GM18526 (cell line): ENCODE data around the gene KCTD16.

Experiments
- POLR2A ChIP-seq: IDR thresholded peaks from 3 replicates; pipeline ENCODE4 v1.6.1; 2011; ENCODE audit not compliant: insufficient read length; ENCODE audit errors: extremely low read depth

The KCTD16 gene

DNA sequence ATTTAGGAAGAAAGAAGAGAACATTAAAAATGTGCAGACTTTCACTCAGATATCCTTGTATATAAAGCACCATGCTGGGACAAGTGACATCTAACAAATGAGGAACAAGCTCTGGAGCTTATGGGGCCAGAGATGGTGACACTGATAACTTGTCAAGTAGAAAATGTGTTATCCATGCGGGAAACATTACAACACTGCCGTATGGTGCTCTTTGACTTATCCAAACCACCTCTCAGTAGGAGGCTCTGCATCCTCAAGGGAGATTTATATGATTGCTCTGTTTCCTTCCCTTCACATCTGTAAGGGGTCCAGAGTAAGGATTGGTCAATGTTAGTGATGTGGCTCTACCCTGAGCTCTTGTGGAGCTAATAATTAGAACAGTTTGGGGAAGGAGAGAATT lies 23.5 kb downstream of the KCTD16 start:
- TF ChIP-seq POLR2A: no peak

- TF ChIP-seq POLR2A: no peak
These were observed 24.8 kb downstream of the KCTD16 start for GRCh38 chr5:144195448-144195847.

DNA sequence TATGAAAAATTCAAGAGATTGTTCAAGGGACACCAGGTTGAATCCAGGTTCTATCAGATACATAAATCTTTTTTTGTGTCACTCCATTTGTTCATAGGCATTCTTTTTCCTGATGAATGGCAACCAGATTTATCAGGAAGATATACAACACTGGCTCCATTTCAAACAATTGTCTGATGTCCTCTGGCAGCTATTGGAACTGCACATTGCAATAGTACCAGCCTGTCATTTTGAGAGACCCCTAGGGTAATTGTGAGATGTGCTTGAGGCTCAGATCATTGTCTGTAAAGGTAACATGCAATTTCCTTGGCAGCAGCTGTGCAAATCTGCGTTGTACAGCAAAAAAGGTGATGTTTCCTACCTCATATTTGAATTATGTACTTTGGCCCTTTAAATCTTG lies 25.9 kb downstream of the KCTD16 start:
- no peak for TF ChIP-seq POLR2A

DNA sequence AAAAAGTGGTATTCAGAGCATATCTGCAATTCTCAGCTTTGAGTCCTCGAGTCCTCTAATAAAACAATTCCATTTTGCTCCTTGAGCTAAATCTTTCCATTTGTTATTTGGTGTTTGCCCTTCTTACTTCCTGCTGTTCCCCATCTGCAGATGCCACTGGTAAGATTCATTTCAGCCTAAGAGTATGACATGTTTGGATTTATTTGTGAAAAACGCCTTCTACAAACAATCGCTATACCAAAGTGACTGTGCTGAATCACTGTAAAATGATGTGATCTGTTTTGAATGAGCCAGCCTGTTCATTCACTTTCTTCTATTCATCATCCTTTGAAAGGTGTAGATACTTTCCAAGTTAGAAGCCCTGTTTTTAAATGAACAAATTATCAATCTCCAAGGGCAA lies 27.7 kb downstream of the KCTD16 start:
- TF ChIP-seq POLR2A: no peak

- no peak for TF ChIP-seq POLR2A
These were observed 30.9 kb downstream of the KCTD16 start for GRCh38 chr5:144201588-144201987.

- no peak for TF ChIP-seq POLR2A
These were observed 31.4 kb downstream of the KCTD16 start for GRCh38 chr5:144202072-144202471.

DNA sequence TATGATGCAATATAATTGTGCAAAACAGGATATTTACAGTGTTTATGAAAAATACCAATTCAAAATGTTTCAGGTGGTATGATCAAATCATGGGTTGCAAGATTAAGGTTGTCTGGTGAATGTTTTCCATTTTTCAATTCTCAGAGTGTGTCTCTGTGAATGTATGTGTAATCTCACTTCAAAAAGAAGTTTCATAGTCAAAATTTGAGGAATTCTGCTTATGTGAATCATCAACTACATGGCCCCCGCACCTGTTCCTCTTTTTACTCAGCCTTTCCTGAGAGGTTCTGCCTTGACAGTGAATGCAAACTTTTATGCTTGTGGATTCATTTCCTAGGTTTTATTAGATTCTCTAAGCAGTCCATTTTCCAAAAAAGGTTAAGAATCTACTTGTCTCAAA lies 32.1 kb downstream of the KCTD16 start:
- TF ChIP-seq POLR2A: no peak

DNA sequence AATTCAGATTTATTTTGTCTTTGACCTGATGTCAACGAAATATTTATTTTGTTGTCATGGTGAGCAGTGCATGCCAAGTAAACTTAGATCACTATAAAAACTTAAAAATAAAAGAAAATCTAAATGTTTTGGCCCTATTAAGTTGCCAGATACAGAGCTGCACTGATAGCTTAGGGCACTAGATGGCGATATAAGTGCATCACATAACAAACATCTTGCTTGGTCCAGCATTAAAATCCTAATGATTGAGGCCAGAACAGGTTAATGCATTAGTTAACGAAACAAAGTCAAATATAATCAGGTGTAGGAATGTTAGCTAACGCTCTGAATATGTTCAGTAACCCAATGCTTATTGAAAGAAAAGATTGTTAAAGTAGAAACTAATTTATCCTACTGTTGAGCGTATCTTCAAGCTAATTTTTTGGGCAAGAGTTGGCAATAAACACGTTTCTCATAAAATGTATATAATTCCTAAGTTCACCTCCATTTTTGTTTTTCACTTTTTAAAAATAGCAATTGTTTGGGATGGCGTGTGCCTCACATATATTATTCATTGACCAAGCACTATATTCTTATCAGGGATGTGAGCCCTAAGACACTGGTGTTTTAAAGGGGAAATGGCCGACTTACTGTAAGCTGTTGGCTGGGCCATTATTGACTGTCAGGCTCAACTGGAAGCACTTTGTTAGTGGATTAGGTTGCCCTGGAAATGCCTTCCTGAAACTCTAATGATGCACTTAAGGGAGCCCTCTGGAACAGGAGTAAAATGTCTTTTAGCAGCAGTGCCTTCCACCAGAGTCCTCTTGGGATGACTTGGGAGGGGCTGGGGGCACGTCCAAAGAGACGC lies 33.3 kb downstream of the KCTD16 start:
- TF ChIP-seq POLR2A: no peak

DNA sequence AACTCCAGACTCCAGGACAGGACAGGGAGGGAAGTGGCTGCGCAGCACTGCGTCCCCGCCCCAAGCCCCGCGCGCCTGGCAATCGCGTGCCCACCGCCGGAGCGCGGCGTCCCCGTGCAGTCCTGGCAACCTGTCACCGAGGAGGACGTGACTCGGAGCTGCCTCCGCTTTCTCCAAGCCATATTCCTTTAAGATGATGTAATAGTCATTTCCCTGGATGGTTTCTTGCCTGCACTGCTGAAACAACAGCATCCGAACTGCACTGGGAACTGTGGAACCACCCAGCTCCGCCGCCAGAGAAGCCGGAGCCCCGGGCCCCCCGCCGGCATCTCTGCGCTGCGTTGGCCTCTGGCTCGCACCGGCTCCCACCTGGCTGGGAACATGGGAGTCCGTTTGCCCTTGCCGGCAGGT lies 34.5 kb downstream of the KCTD16 start:
- TF ChIP-seq POLR2A: no peak

DNA sequence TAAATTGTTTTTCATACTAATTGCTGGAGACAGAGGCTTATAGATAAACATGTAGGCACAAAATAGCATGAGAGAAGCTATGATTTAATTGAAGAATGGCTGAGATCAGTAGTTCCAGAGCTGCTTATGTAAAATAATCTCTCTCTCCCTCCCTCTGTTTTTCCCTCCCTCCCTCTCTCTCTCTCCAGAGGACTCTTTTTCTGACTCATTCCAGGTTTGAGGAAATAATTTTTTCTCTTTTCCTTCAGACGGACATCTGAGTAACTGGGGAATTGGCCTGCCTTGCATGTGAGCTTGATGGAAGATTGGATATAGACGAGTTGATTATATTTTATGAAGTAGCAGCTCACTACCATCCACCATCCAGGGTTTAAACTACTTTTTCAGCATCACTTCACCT lies 35.5 kb downstream of the KCTD16 start:
- no peak for TF ChIP-seq POLR2A

DNA sequence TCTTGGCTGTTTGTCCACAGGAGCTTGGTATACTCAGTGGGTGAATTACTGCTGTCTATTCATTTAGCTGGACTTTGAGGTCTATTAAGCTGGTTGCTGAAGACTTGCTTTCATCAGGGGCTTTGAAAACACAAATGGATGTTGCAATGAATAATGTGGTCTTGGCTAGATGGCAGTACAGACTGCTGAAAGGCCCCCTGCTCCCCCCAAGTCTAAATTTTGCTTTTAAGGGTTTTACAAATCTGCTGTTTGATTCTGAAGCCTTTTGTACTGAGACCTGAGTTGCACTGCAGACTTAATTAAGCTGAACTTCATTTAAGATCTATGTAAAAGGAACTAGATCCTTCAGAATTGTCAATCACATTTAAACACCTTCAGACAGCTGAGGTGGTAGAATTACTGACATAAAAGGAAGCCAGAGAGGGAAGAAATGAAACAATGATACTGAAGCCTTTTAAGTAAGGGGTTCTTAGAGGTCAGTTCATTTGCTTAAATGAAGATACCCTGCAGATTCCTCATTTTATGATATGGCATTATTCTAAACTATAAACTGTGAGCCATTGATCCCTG lies 37.3 kb downstream of the KCTD16 start:
- no peak for TF ChIP-seq POLR2A

DNA sequence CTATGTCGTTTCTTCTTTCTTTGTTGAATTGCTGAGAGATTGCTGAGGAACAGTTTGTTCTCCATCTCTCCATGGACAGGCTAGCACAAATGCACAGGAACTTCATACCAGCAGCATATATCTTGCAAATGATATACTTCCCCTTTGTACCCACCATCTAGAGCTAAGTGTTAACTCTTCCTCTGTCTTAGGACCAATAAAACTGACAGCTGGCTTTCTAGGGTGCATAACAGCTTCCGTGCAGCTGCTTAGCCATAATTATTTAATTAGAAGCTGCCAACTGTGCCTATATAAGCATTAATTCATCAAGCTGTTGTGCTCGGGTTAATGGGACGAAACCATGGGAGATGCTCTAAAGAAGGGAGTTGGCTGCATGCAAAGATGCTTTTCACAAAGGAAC lies 38.7 kb downstream of the KCTD16 start:
- TF ChIP-seq POLR2A: no peak

GRCh38 chr5:144210655-144211054 lies 40.0 kb downstream of the KCTD16 start:
- TF ChIP-seq POLR2A: no peak

- TF ChIP-seq POLR2A: no peak
These were observed 49.2 kb downstream of the KCTD16 start for GRCh38 chr5:144219869-144220268.

- TF ChIP-seq POLR2A: no peak
These were observed 56.8 kb downstream of the KCTD16 start for GRCh38 chr5:144227363-144227999.

- no peak for TF ChIP-seq POLR2A
These were observed 60.1 kb downstream of the KCTD16 start for GRCh38 chr5:144230806-144231205.

DNA sequence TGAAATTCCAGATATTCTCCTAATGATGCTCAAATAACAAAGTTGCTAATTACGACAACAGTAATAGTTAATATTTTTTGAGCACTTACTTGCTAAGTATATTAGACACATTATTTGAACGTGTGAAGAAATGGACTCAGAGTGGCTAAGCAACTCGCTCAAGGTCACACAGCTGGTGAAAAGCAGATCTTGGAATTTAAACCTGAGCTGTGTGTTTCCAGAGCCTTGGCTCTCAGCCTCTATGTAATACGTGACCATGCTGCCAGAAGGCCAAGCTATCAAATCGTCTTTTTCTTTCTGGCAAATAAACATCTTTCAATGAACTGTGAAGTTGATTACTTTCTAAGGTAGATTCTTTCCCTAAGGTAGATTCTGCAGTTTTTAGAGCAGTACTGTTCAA lies 61.6 kb downstream of the KCTD16 start:
- TF ChIP-seq POLR2A: no peak

DNA sequence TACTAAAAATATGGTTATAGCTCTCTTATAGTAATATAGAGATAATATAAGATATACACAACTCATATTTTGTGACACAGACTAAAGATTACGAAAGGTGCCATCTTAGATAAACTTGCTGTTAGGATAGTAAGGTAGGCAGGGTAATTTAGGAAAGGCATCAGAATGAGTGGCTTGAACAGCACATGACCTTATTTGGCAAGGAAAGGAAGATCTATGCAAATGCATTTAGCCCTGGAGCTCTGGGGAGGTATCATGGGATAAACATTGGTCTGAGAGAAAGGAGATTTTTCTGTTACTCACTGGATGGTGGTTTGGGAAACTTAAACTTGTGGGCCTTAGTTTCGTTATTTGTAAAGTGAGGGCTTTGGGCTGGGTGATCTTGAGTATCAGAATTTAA lies 65.8 kb downstream of the KCTD16 start:
- no peak for TF ChIP-seq POLR2A
